ENCODE data around the gene WNT11. TPM values are rescaled to one million over a fixed set of nuclear protein-coding genes. Genes with fewer than 3 reads are reported as not detected.

WNT11 gene
- total RNA-seq, 1 experiment from 2014 or later = not detected

DNA sequence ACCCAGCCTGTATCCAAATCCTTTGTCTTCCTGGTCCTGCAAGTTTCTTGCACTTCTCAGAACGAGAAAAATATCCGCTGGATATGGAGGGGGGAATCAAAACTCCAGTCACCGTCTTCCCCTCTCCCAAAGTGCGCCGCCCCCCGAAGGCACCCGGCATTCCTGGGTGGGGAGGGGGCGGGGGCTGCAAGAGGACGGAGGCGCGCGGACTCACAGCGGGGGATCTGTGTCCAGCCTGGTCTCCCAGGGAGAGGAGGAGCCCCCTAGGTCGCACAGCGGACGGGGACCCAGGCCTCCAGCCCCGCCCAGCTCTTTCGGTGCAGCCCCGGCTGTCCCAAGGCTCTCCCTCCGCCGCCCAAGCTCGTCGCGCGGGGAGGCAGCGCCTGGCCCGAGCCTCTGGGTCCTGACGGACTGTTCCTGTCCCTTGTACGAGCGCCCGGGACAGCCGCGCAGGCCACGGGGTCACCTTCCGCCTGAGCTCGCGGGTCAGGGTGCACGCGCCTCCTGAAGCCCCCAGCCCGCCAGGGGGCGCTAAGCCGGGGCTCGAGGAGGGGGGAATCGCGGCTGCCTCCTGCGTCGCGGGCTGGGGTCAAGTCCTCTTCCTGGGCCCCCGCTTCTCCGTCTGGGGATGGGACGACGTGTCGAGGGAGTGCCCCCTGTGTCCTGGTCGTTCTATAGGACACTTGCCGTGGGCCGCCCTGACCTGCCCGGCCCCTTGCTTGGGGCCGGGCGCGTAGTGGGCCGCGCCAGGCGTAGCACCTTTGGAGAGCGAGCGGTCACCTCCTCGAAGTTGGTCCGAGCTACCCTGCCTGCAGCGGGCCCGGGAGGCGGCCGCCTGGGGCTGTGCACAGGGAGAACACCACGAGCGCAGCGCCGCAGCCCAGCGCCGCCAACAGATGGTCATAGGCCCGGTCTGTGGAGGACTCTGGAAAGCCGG lies 2.4 kb upstream of the WNT11 start:
- peaks cover 24% of the 10 kb centered on the region for H3K4me1 ChIP-seq (replicated peaks; ENCODE audit: insufficient read depth)
- no peaks in the 10 kb centered on the region for H3K36me3 ChIP-seq (ENCODE audit: low read depth)
- POLR2A ChIA-PET (ENCODE audit: unreplicated experiment) = interaction anchor here (0.6 to 0.7 kb wide), 4 partner anchors 26 to 818 kb away, joined by 3 to 5 read pairs (median 4); no protein-coding TSS in a partner anchor
- peak; percentile 54 to 82 for DNase-seq
- H3K79me2 ChIP-seq (ENCODE audit: low read depth) = no peaks in the 10 kb centered on the region
- peak overlapping the region; percentile 87 for H3K4me2 ChIP-seq
- H3K4me3 ChIP-seq = peak overlapping the region; percentile 73
- no peak overlapping the region for H3K27ac ChIP-seq
- peaks cover 17% of the 10 kb centered on the region for H3K27me3 ChIP-seq (ENCODE audit: insufficient read depth, low read depth)
- no peaks in the 10 kb centered on the region for H4K20me1 ChIP-seq (ENCODE audit: insufficient read depth)
- peaks cover 10% of the 10 kb centered on the region; the same call in 1 of the 2 replicates for H3F3A ChIP-seq (ENCODE audit: insufficient read depth, low read depth)
- H3K9me3 ChIP-seq (ENCODE audit: insufficient read depth, low read depth) = no peaks in the 10 kb centered on the region
- TF ChIP-seq, protein P1, sequence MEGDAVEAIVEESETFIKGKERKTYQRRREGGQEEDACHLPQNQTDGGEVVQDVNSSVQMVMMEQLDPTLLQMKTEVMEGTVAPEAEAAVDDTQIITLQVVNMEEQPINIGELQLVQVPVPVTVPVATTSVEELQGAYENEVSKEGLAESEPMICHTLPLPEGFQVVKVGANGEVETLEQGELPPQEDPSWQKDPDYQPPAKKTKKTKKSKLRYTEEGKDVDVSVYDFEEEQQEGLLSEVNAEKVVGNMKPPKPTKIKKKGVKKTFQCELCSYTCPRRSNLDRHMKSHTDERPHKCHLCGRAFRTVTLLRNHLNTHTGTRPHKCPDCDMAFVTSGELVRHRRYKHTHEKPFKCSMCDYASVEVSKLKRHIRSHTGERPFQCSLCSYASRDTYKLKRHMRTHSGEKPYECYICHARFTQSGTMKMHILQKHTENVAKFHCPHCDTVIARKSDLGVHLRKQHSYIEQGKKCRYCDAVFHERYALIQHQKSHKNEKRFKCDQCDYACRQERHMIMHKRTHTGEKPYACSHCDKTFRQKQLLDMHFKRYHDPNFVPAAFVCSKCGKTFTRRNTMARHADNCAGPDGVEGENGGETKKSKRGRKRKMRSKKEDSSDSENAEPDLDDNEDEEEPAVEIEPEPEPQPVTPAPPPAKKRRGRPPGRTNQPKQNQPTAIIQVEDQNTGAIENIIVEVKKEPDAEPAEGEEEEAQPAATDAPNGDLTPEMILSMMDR (conservative IDR thresholded peaks at IDR 0.05) = peak; percentile 97
- no peak for TF ChIP-seq EZH2 (IDR thresholded peaks at IDR 0.05; ENCODE audit: low read depth)
- intact Hi-C loops (cut with micrococcal nuclease; ENCODE audit: unreplicated experiment) = loop anchor here (1.0 to 5.0 kb wide), 3 partner anchors 58 to 304 kb away; no protein-coding TSS in a partner anchor
- peak overlapping the region; percentile 92 for H2AFZ ChIP-seq
- H3K9me2 ChIP-seq (ENCODE audit: insufficient read depth) = no peaks in the 10 kb centered on the region
- CTCF ChIA-PET = interaction anchor here (0.6 to 3.2 kb wide), 12 partner anchors 15 to 312 kb away, joined by 3 to 22 read pairs (median 6); no protein-coding TSS in a partner anchor
- no TSS peak for BruUV-seq (replicated peaks)

DNA sequence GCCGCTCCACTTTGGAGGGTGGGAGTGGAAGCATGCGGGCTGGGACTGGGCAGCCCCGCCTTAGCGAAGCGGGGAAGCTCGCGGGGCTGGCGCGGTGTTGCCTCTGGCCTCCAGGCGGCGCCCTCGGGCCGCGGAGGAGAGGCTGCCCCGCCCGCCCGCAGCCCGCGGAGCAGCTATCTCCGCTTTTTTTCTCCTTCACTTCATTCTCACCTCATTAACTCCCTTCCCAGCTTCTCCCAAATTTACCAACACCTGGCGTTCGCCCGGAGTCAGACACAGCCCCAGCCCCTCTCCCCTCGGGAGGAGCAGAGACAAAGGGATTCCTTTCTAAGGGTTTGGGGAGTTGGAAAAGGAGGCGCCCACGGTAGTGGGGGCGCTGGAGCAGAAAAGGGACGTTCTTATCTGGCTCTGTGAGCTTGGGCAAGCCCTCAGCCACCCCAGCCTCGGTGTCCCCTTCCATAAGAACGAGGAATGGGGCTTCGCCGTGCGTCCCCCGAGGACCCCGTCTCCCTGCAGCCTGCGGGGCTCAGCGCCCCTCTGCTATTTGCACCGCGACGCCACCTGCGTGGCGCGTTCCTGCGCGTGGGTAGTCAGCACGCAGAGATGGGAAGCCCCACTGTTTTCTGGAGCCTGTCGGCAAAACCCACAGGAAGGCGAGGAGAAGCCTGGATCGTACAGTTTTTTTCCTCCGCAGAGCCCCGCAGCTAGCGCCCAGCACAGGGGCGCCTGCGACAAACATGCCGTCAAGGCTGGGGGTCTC lies 1.5 kb upstream of the WNT11 start:
- no TSS peak for BruUV-seq (replicated peaks)
- TF ChIP-seq EZH2 (IDR thresholded peaks at IDR 0.05; ENCODE audit: low read depth) = no peak
- TF ChIP-seq, protein P1 (conservative IDR thresholded peaks at IDR 0.05) = peak; percentile 96
- H3K79me2 ChIP-seq (ENCODE audit: low read depth) = no peaks in the 10 kb centered on the region
- peak overlapping the region; percentile 87 for H3K4me2 ChIP-seq
- peaks cover 10% of the 10 kb centered on the region; the same call in 1 of the 2 replicates for H3F3A ChIP-seq (ENCODE audit: insufficient read depth, low read depth)
- peaks cover 17% of the 10 kb centered on the region for H3K27me3 ChIP-seq (ENCODE audit: insufficient read depth, low read depth)
- no peaks in the 10 kb centered on the region for H3K9me2 ChIP-seq (ENCODE audit: insufficient read depth)
- ChIA-PET CTCF (interaction anchor here (0.6 to 3.2 kb wide), 12 partner anchors 16 to 515 kb away, joined by 3 to 22 read pairs (median 6); no protein-coding TSS in a partner anchor), POLR2A (ENCODE audit: unreplicated experiment) (interaction anchor here (0.6 to 0.9 kb wide), 5 partner anchors 26 to 413 kb away, joined by 3 to 6 read pairs (median 5); no protein-coding TSS in a partner anchor)
- H4K20me1 ChIP-seq (ENCODE audit: insufficient read depth) = no peaks in the 10 kb centered on the region
- peak overlapping the region; percentile 92 for H2AFZ ChIP-seq
- H3K27ac ChIP-seq = no peak overlapping the region
- intact Hi-C loops (cut with micrococcal nuclease; ENCODE audit: unreplicated experiment) = loop anchor here (1.0 to 5.0 kb wide), 10 partner anchors 27 to 661 kb away; partner anchors contain the start of gene EMSY
- no peaks in the 10 kb centered on the region for H3K36me3 ChIP-seq (ENCODE audit: low read depth)
- peak; percentile 76 to 89 for DNase-seq
- peaks cover 24% of the 10 kb centered on the region for H3K4me1 ChIP-seq (replicated peaks; ENCODE audit: insufficient read depth)
- H3K4me3 ChIP-seq = peak overlapping the region; percentile 73
- H3K9me3 ChIP-seq (ENCODE audit: insufficient read depth, low read depth) = no peaks in the 10 kb centered on the region

DNA sequence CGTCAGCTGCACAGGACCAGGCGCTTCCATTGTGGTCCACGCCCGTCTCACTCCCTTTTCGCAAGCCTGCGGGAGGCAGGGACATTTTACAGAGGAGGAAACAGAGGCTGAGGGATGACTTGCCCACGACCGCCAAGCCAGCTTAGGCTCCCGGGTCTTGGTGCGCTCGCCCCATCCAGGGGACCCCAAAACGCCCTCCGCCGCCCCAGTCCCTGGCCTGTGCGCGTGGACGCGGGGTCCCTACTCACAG lies 300 bp downstream of the WNT11 start:
- Histone ChIP-seq H3K36me3 (ENCODE audit: low read depth) (no peaks in the 10 kb centered on the region), H3K9me3 (ENCODE audit: insufficient read depth, low read depth) (no peaks in the 10 kb centered on the region), H3K79me2 (ENCODE audit: low read depth) (no peaks in the 10 kb centered on the region), H4K20me1 (ENCODE audit: insufficient read depth) (no peaks in the 10 kb centered on the region), H3K4me2 (peak overlapping the region; percentile 87), H3K27me3 (ENCODE audit: insufficient read depth, low read depth) (peaks cover 14% of the 10 kb centered on the region), H3K27ac (no peak overlapping the region), H3F3A (ENCODE audit: insufficient read depth, low read depth) (0 out of 2 replicates have a peak, but pooled peaks cover 10% of the 10 kb centered on the region), H3K9me2 (ENCODE audit: insufficient read depth) (no peaks in the 10 kb centered on the region), H2AFZ (peak overlapping the region; percentile 84), H3K4me1 (replicated peaks; ENCODE audit: insufficient read depth) (peaks cover 24% of the 10 kb centered on the region), H3K4me3 (peak overlapping the region; percentile 73; the same call in 1 of the 2 replicates)
- ChIA-PET POLR2A (ENCODE audit: unreplicated experiment) (no interaction called here), CTCF (interaction anchor here (0.6 kb wide), 1 partner anchor 83 kb away, joined by 6 read pairs; no protein-coding TSS in a partner anchor)
- no peak for DNase-seq
- BruUV-seq (replicated peaks) = no TSS peak
- TF ChIP-seq, protein P1 (conservative IDR thresholded peaks at IDR 0.05) = no peak
- no peak for TF ChIP-seq EZH2 (IDR thresholded peaks at IDR 0.05; ENCODE audit: low read depth)
- intact Hi-C loops (cut with micrococcal nuclease; ENCODE audit: unreplicated experiment) = loop anchor here (2.0 to 5.0 kb wide), 7 partner anchors 29 to 659 kb away; partner anchors contain the start of gene EMSY

Measured in PC-9 (cell line).